ENCODE data around the gene EIF2A. TPM values are rescaled to one million over a fixed set of nuclear protein-coding genes. Genes with fewer than 3 reads are reported as not detected.

Gene EIF2A
- total and polyA plus RNA-seq, 7 experiments from 2014 or later: 54.1 to 135 (median 104) TPM

DNA sequence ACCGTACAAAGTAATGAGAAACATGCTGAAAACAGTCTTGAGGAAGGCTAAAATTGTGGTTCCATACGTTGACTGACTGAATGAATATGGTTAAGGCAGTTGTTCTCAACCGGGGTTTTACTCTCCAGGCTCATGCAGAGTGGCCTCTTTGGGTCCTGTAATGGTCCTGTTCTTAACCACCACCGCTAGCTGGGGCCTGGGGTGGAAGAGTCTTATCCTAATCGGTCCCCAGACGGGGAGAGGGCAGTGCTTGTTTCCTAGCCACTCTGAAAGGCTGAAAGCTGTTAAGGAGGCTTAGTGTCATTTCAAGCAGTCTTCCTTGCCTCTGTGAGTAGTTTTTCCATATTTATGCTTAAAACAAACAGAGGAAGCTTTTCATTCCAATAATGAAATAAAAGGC, 88.5 kb downstream of the EIF2A start:
- no peaks in the 10 kb centered on the region for H3K9me3 ChIP-seq (ENCODE audit: control insufficient read depth in 2 of 3, low read length in 3 of 3)
- H3K27ac ChIP-seq (ENCODE audit: low read depth, low read length): no peak overlapping the region
- no peaks in the 10 kb centered on the region for H3K27me3 Mint-ChIP-seq
- CTCF ChIA-PET: interaction anchor here (0.6 kb wide), 1 partner anchor 205 kb away, joined by 3 read pairs; no protein-coding TSS in a partner anchor
- POLR2A ChIA-PET: interaction anchor here (0.5 to 1.5 kb wide), 4 partner anchors 32 to 300 kb away, joined by 3 to 13 read pairs (median 3); partner anchors contain the start of genes EIF2A and SERP1
- H3K36me3 Mint-ChIP-seq: peaks cover 0 to 9% (median 4%) of the 10 kb centered on the region in 5 donors
- peak overlapping the region in 7 of 10 donors; percentile 6 to 64 (median 37) for H3K4me3 Mint-ChIP-seq
- peaks cover 12 to 13% of the 10 kb centered on the region in 2 donors for H3K4me1 ChIP-seq (ENCODE audit: control insufficient read depth in 2 of 2, insufficient read depth in 2 of 2, low read length in 2 of 2)
- peaks cover 10 to 34% (median 27%) of the 10 kb centered on the region in 7 donors for H3K4me1 Mint-ChIP-seq
- intact Hi-C loops (cut with micrococcal nuclease): loop anchor here in 1 of 2 donors (5.0 to 10.0 kb wide), 2 partner anchors 33 to 230 kb away; partner anchors contain the start of gene SELENOT
- ATAC-seq: peak; percentile 28
- H3K27me3 ChIP-seq (ENCODE audit: control insufficient read depth in 2 of 2, insufficient read depth in 2 of 2, low read length in 2 of 2): no peaks in the 10 kb centered on the region
- no peak overlapping the region for H3K4me3 ChIP-seq (ENCODE audit: low read length)
- no peak for DNase-seq
- no peaks in the 10 kb centered on the region for H3K36me3 ChIP-seq (ENCODE audit: control insufficient read depth in 2 of 3, insufficient read depth in 3 of 3, low read length in 3 of 3)
- H3K27ac Mint-ChIP-seq: peak overlapping the region in 8 of 9 donors; percentile 12 to 79 (median 36)
- H3K9me3 Mint-ChIP-seq: no peaks in the 10 kb centered on the region

- peak overlapping the region in 7 of 9 donors; percentile 12 to 79 (median 41) for H3K27ac Mint-ChIP-seq
- POLR2A ChIA-PET: interaction anchor here (0.5 to 1.5 kb wide), 5 partner anchors 33 to 301 kb away, joined by 3 to 13 read pairs (median 3); partner anchors contain the start of genes EIF2A and SERP1
- no peaks in the 10 kb centered on the region for H3K36me3 ChIP-seq (ENCODE audit: control insufficient read depth in 2 of 3, insufficient read depth in 3 of 3, low read length in 3 of 3)
- H3K27ac ChIP-seq (ENCODE audit: low read depth, low read length): no peak overlapping the region
- no peaks in the 10 kb centered on the region for H3K27me3 Mint-ChIP-seq
- H3K9me3 ChIP-seq (ENCODE audit: control insufficient read depth in 2 of 3, low read length in 3 of 3): no peaks in the 10 kb centered on the region
- H3K4me1 ChIP-seq (ENCODE audit: control insufficient read depth in 2 of 2, insufficient read depth in 2 of 2, low read length in 2 of 2): peaks cover 12 to 13% of the 10 kb centered on the region in 2 donors
- no peaks in the 10 kb centered on the region for H3K9me3 Mint-ChIP-seq
- H3K27me3 ChIP-seq (ENCODE audit: control insufficient read depth in 2 of 2, insufficient read depth in 2 of 2, low read length in 2 of 2): no peaks in the 10 kb centered on the region
- ATAC-seq (peak; percentile 83), DNase-seq (peak in 4 of 9 donors; percentile 7 to 19 (median 10))
- H3K4me1 Mint-ChIP-seq: peaks cover 10 to 34% (median 27%) of the 10 kb centered on the region in 7 donors
- peaks cover 0 to 7% (median 4%) of the 10 kb centered on the region in 5 donors for H3K36me3 Mint-ChIP-seq
- peak overlapping the region in 9 of 10 donors; percentile 6 to 64 (median 37) for H3K4me3 Mint-ChIP-seq
- intact Hi-C loops (cut with micrococcal nuclease): loop anchor here in 1 of 2 donors (5.0 to 10.0 kb wide), 2 partner anchors 33 to 229 kb away; partner anchors contain the start of gene SELENOT
- H3K4me3 ChIP-seq (ENCODE audit: low read length): no peak overlapping the region
- CTCF ChIA-PET: interaction anchor here (0.6 kb wide), 1 partner anchor 206 kb away, joined by 3 read pairs; no protein-coding TSS in a partner anchor
Measured at GRCh38 chr3:150635526-150635925, 88.9 kb downstream of the EIF2A start.

Other genes with a start within 250 kb of the EIF2A start
- 10 to 100 TPM; 17.9 to 42.1 (median 27.3) TPM for gene TSC22D2, start 138.5 kb upstream of the EIF2A start, total RNA-seq
- 10 to 100 TPM in 1 of 2 donors, 1 to 10 TPM in 1; 6.6 to 12.7 TPM for gene TSC22D2, start 138.5 kb upstream of the EIF2A start, polyA plus RNA-seq
- 100 to 1,000 TPM in 4 of 5 experiments, 10 to 100 TPM in 1; 89.4 to 120 (median 115) TPM for gene SERP1, start 291 bp upstream of the EIF2A start, total RNA-seq
- 100 to 1,000 TPM; 115 to 140 TPM for gene SERP1, start 291 bp upstream of the EIF2A start, polyA plus RNA-seq
- gene SELENOT, start 56.5 kb downstream of the EIF2A start, total RNA-seq: 100 to 1,000 TPM in 1 of 5 experiments, 10 to 100 TPM in 4; 51.3 to 104 (median 78.1) TPM
- gene SELENOT, start 56.5 kb downstream of the EIF2A start, polyA plus RNA-seq: 100 to 1,000 TPM; 174 to 179 TPM
- gene ERICH6, start 157.1 kb downstream of the EIF2A start, total RNA-seq: 1 to 10 TPM in 1 of 5 experiments, under 1 TPM in 4; 0.24 to 1.4 (median 0.53) TPM
- not detected for gene ERICH6, start 157.1 kb downstream of the EIF2A start, polyA plus RNA-seq
- gene SIAH2, start 216.4 kb downstream of the EIF2A start, total RNA-seq: 10 to 100 TPM; 19.8 to 39.2 (median 31.0) TPM
- gene SIAH2, start 216.4 kb downstream of the EIF2A start, polyA plus RNA-seq: 10 to 100 TPM; 13.9 to 23.1 TPM

Data from naive thymus-derived CD4-positive, alpha-beta T cell (primary cell).